PC-9 (cell line): ENCODE measurements around the gene PCDHB7. TPM values are rescaled to one million over a fixed set of nuclear protein-coding genes. Genes with fewer than 3 reads are reported as not detected.
"Not testable (repeated sequence)": the region's sequence is repeated elsewhere in the genome, so short reads cannot be mapped to it uniquely, and the experiment has no call there.

Experiments
- BruUV-seq: library from RNA; stranded (reverse); fragments of 400-500 nt; replicated peaks from 2 replicates; lab custom pipeline; 2021; lab: Mats Ljungman, UMichigan
- CTCF ChIA-PET: fragments of 300-600 bp; sonication (Branson Sonifier 250); formaldehyde crosslinking; loops from one replicate; lab custom pipeline; 2022; ENCODE audit warnings: antibody characterized with exemption; lab: Charles Lee
- POLR2A ChIA-PET: fragments of 300-600 bp; sonication (Branson Sonifier 250); formaldehyde crosslinking; loops from one replicate; lab custom pipeline; 2022; ENCODE audit warnings: antibody characterized with exemption; ENCODE audit not compliant: unreplicated experiment; lab: Charles Lee
- DNase-seq, 2 experiments: peaks; one replicate each; pipeline versions ENCODE4 v3.0.0 to v3.0.0-alpha.2; 2015 to 2022; ENCODE audit warnings: mixed read lengths in 1 of 2
- H2AFZ ChIP-seq: fragments of 200-600 bp; sonication (generic); 2 replicates; pipeline ENCODE4 v1.8.1; 2017; ENCODE audit warnings: antibody characterized with exemption
- H3F3A ChIP-seq: fragments of 200-600 bp; sonication (generic); 2 replicates; pipeline ENCODE4 v1.8.1; 2017; ENCODE audit warnings: antibody characterized with exemption, mild to moderate bottlenecking, low read depth; ENCODE audit not compliant: insufficient read depth
- H3K27ac ChIP-seq: fragments of 200-600 bp; sonication (generic); 2 replicates; pipeline ENCODE4 v1.6.1; 2016; ENCODE audit warnings: mixed run types
- H3K27me3 ChIP-seq: fragments of 200-600 bp; sonication (generic); 2 replicates; pipeline ENCODE4 v1.6.1; 2016; ENCODE audit warnings: low read depth, mixed run types; ENCODE audit not compliant: insufficient read depth
- H3K36me3 ChIP-seq: fragments of 200-600 bp; sonication (generic); 2 replicates; pipeline ENCODE4 v1.6.1; 2016; ENCODE audit warnings: low read depth, mixed run types
- H3K4me1 ChIP-seq: fragments of 200-600 bp; sonication (generic); replicated peaks from 2 replicates; pipeline ENCODE4 v1.6.1; 2016; ENCODE audit warnings: mixed run types; ENCODE audit not compliant: insufficient read depth
- H3K4me2 ChIP-seq: fragments of 200-600 bp; sonication (generic); 2 replicates; pipeline ENCODE4 v1.6.1; 2017; ENCODE audit warnings: mixed run types
- H3K4me3 ChIP-seq: fragments of 200-600 bp; sonication (generic); 2 replicates; pipeline ENCODE4 v1.6.1; 2016; ENCODE audit warnings: mixed run types
- H3K79me2 ChIP-seq: fragments of 200-600 bp; sonication (generic); 2 replicates; pipeline ENCODE4 v1.6.1; 2017; ENCODE audit warnings: low read depth, mixed run types
- H3K9me2 ChIP-seq: fragments of 200-600 bp; sonication (generic); 2 replicates; pipeline ENCODE4 v1.8.1; 2017; ENCODE audit warnings: mild to moderate bottlenecking; ENCODE audit not compliant: insufficient read depth
- H3K9me3 ChIP-seq: fragments of 200-600 bp; sonication (generic); 2 replicates; pipeline ENCODE4 v1.8.1; 2016; ENCODE audit warnings: low read depth; ENCODE audit not compliant: insufficient read depth
- H4K20me1 ChIP-seq: fragments of 200-600 bp; sonication (generic); 2 replicates; pipeline ENCODE4 v1.8.1; 2017; ENCODE audit not compliant: insufficient read depth
- CTCF ChIP-seq: fragments of 200-600 bp; sonication (generic); conservative IDR thresholded peaks from 2 replicates; pipeline ENCODE4 v1.6.1; 2017; ENCODE audit warnings: mixed run types, antibody characterized with exemption, mild to moderate bottlenecking, moderate library complexity
- EZH2 ChIP-seq: fragments of 200-600 bp; sonication (generic); IDR thresholded peaks from 2 replicates; pipeline ENCODE4 v1.8.0; 2017; ENCODE audit warnings: antibody characterized with exemption, low read depth
- intact Hi-C: fragments of 100-400 bp; cut with micrococcal nuclease; formaldehyde crosslinking; loops from one replicate; pipeline ENCODE4 v1.10.0; 2022; ENCODE audit not compliant: unreplicated experiment
- total RNA-seq: library from RNA; stranded (reverse); gene quantifications from 2 replicates; pipeline ENCODE4 v1.2.3, GENCODE V29; 2021

Gene PCDHB7
- total RNA-seq, 1 experiment from 2014 or later, result not detected

GRCh38 chr5:141149812-141150211 lies 22.6 kb upstream of the PCDHB7 start, which contains the start of gene PCDHB6:
TSS of gene PCDHB6 (plus strand) at chr5:141150057. CDS start at chr5:141150258, 201 bp downstream.
- Histone ChIP-seq H2AFZ (no peak within 1 kb of the TSS), H3K9me2 (no peaks in the 10 kb centered on the region), H3K27me3 (no peaks in the 10 kb centered on the region), H3K4me1 (no peaks in the 10 kb centered on the region), H3K4me3 (no peak within 1 kb of the TSS), H3K9me3 (no peaks in the 10 kb centered on the region), H3K79me2 (no peaks in the 10 kb centered on the region), H3K27ac (no peak within 1 kb of the TSS), H4K20me1 (no peaks in the 10 kb centered on the region), H3K4me2 (no peak within 1 kb of the TSS), H3F3A (no peaks in the 10 kb centered on the region), H3K36me3 (no peaks in the 10 kb centered on the region)
- ChIA-PET POLR2A (no interaction called here), CTCF (no interaction called here)
- intact Hi-C loops, result no loop called here
- no peak for DNase-seq
- no peak for TF ChIP-seq EZH2
- no peak; the same call in 1 of the 2 replicates for TF ChIP-seq CTCF
- no TSS peak for BruUV-seq

- Histone ChIP-seq H3K4me3 (no peak overlapping the region), H3K9me2 (no peaks in the 10 kb centered on the region), H3K36me3 (no peaks in the 10 kb centered on the region), H3K4me2 (no peak overlapping the region), H3K9me3 (no peaks in the 10 kb centered on the region), H3K79me2 (no peaks in the 10 kb centered on the region), H2AFZ (no peak overlapping the region), H3F3A (no peaks in the 10 kb centered on the region), H3K4me1 (no peaks in the 10 kb centered on the region), H4K20me1 (no peaks in the 10 kb centered on the region), H3K27me3 (no peaks in the 10 kb centered on the region), H3K27ac (no peak overlapping the region)
- TF ChIP-seq EZH2 (no peak), CTCF (no peak)
- POLR2A ChIA-PET, result no interaction called here
- intact Hi-C loops, result no loop called here
- BruUV-seq, result no TSS peak
- DNase-seq, result no peak
- CTCF ChIA-PET, result interaction anchor here (0.7 kb wide), 1 partner anchor 10 kb away, joined by 4 read pairs; no protein-coding TSS in a partner anchor
These were observed 22.0 kb upstream of the PCDHB7 start for GRCh38 chr5:141150224-141150992.

DNA sequence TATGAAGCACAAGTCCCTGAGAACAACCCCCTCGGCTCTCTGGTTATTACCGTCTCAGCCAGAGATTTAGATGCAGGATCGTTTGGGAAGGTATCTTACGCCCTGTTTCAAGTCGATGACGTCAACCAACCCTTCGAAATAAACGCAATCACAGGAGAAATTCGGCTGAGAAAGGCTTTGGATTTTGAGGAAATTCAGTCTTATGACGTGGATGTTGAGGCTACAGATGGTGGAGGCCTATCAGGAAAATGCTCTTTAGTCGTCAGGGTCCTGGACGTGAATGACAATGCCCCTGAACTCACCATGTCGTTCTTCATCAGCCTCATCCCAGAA lies 21.5 kb upstream of the PCDHB7 start:
- CTCF ChIA-PET, result interaction anchor here (0.7 kb wide), 1 partner anchor 9 kb away, joined by 4 read pairs; no protein-coding TSS in a partner anchor
- Histone ChIP-seq H3K79me2 (no peaks in the 10 kb centered on the region), H4K20me1 (no peaks in the 10 kb centered on the region), H3K27me3 (no peaks in the 10 kb centered on the region), H3K27ac (no peak overlapping the region), H3K36me3 (no peaks in the 10 kb centered on the region), H3K9me2 (no peaks in the 10 kb centered on the region), H3K4me3 (no peak overlapping the region), H3K9me3 (no peaks in the 10 kb centered on the region), H3F3A (no peaks in the 10 kb centered on the region), H2AFZ (no peak overlapping the region), H3K4me2 (no peak overlapping the region), H3K4me1 (no peaks in the 10 kb centered on the region)
- intact Hi-C loops, result no loop called here
- no peak for TF ChIP-seq EZH2
- no peak for TF ChIP-seq CTCF
- no TSS peak for BruUV-seq
- POLR2A ChIA-PET, result no interaction called here
- no peak for DNase-seq

GRCh38 chr5:141151632-141152031 lies 20.8 kb upstream of the PCDHB7 start:
- H3K4me3 ChIP-seq, H3K9me3 ChIP-seq, H3K27me3 ChIP-seq, H3K36me3 ChIP-seq, H3K9me2 ChIP-seq, H2AFZ ChIP-seq, BruUV-seq, H3K79me2 ChIP-seq, intact Hi-C loops, H4K20me1 ChIP-seq, CTCF ChIA-PET, POLR2A ChIA-PET, H3K27ac ChIP-seq, H3F3A ChIP-seq, H3K4me2 ChIP-seq, DNase-seq, H3K4me1 ChIP-seq: not testable (repeated sequence)

GRCh38 chr5:141152096-141152495 lies 20.3 kb upstream of the PCDHB7 start:
- H3K27ac ChIP-seq, H3K79me2 ChIP-seq, DNase-seq, H4K20me1 ChIP-seq, H2AFZ ChIP-seq, H3K36me3 ChIP-seq, H3K4me3 ChIP-seq, H3K4me1 ChIP-seq, H3K9me3 ChIP-seq, H3K27me3 ChIP-seq, BruUV-seq, CTCF ChIA-PET, H3K9me2 ChIP-seq, POLR2A ChIA-PET, H3F3A ChIP-seq, H3K4me2 ChIP-seq, intact Hi-C loops: not testable (repeated sequence)
